Psoas muscle (tissue), 8 donors: ENCODE data around the gene KNDC1. TPM values are rescaled to one million over a fixed set of nuclear protein-coding genes. Genes with fewer than 3 reads are reported as not detected.

Experiments used
- ATAC-seq, 4 donors: fragments of 200-7000 bp; cut with Tn5 transposase; one replicate each; pipeline ENCODE4 v1.9.1; 2020; ENCODE audit warnings: moderate library complexity in 3 of 4, mild to moderate bottlenecking in 2 of 4
- DNase-seq, 2 donors: peaks; one replicate each; pipeline ENCODE4 v3.0.0-alpha.2; 2020
- H3K27ac ChIP-seq: fragments of 200-600 bp; one replicate; pipeline ENCODE4 v1.8.0; 2022
- H3K27me3 ChIP-seq, 3 donors: fragments of 200-600 bp in 1 of 3; one replicate each; pipeline versions ENCODE4 v1.6.1 to v1.8.0; 2013 to 2022; ENCODE audit warnings: low read length in 2 of 3, mild to moderate bottlenecking in 2 of 3, moderate library complexity in 1 of 3; ENCODE audit not compliant: insufficient read depth in 3 of 3
- H3K36me3 ChIP-seq, 2 donors: fragments of 200-600 bp in 1 of 2; one replicate each; pipeline versions ENCODE4 v1.6.1 to v1.8.0; 2013 to 2022; ENCODE audit warnings: low read depth in 1 of 2, mild to moderate bottlenecking in 1 of 2, moderate library complexity in 1 of 2; ENCODE audit not compliant: insufficient read depth in 1 of 2
- H3K4me1 ChIP-seq: fragments of 200-600 bp; one replicate; pipeline ENCODE4 v1.8.0; 2022
- H3K4me3 ChIP-seq: fragments of 200-600 bp; one replicate; pipeline ENCODE4 v1.8.0; 2022; ENCODE audit warnings: mild to moderate bottlenecking
- H3K9me3 ChIP-seq: fragments of 200-600 bp; one replicate; pipeline ENCODE4 v1.8.0; 2022
- WGBS, 3 donors: extraction: QIAGEN DNeasy Blood & Tissue Kit; methylation state at CpG; one replicate each; pipeline versions ENCODE4 v1.1.6 to v1.1.7; 2013; 5-methylcytosine and 5-hydroxymethylcytosine counted together
- intact Hi-C, 2 donors: fragments of 100-400 bp; cut with DNase I; formaldehyde crosslinking; loops; one replicate each; pipeline versions ENCODE4 v1.11.0 to v1.14.2; 2022
- polyA plus RNA-seq, 3 donors: library from polyadenylated mRNA; stranded (reverse); fragments of 200-250 nt; gene quantifications; one replicate each; pipeline ENCODE4 v1.2.3, GENCODE V29; 2013
- total RNA-seq, 4 donors: library from RNA; stranded (reverse); fragmentation: NEBNext Ultra II Directional in 2 of 4; extraction: Animal tissue kit (Norgen Biotek cat#: 25700) in 2 of 4; gene quantifications; one replicate each; pipeline versions ENCODE4 v1.2.1 to v1.2.4, GENCODE V29; 2021 to 2023
- TF ChIP-seq, protein P1 (sequence below): fragments of 200-600 bp; IDR thresholded peaks from one replicate; pipeline ENCODE4 v1.8.0; 2022; ENCODE audit warnings: antibody characterized with exemption
- donor health status: healthy with polysubstance abuse.
- donor health status: DM: no; HTN: no; CAD: no; lungs with moderate emphysema.
- donor health status: Bipolar disorder and iron deficiency.
- donor health status: healthy.
- donor health status: DM: yes; HTN: yes; CAD: no.
- donor health status: DM: no; HTN: no; CAD: no.
- donor health status: DM: no; HTN: no; CAD: no.
- donor health status: DM: yes; HTN: yes; CAD: no.

The KNDC1 gene
- total and polyA plus RNA-seq, 7 donors, result under 0.01 to 0.10 (median 0.01) TPM; not detected in 4

DNA sequence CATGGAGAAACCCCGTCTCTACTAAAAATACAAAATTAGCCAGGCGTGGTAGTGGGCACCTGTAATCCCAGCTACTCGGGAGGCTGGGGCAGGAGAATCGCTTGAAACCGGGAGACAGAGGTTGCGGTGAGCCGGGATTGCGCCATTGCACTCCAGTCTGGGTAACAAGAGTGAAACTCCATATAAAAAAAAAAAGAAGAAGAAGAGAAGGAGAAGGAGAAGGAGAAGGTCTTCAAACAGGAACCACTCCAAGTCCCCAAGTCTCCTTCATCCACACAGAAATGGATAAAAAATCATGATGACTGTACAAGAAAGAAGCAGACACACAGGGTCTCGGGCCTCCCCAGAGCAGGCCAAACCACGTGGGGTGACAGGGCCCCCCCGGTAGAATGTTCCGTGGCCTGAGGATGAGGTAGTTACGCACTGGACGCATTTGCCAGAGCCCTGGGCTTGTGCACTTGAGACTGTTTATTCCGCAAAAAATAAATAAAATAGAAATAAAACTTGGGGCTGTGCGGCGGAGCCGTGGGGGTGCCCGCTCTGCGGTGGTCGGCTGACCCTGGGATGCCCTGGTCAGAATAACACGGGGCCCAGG lies 93.4 kb downstream of the KNDC1 start:
- Histone ChIP-seq H3K36me3 (no peaks in the 10 kb centered on the region), H3K4me1 (peaks cover 9% of the 10 kb centered on the region), H3K9me3 (no peaks in the 10 kb centered on the region), H3K27me3 (peaks cover 0 to 15% (median 3%) of the 10 kb centered on the region in 3 donors), H3K27ac (no peak overlapping the region), H3K4me3 (no peak overlapping the region)
- no peak for DNase-seq
- WGBS, 3 donors, result 84 to 91% (median 90%) methylated on average over 22 of the region's 22 CpGs
- no peak for ATAC-seq
- intact Hi-C loops, result no loop called here
- TF ChIP-seq, protein P1, sequence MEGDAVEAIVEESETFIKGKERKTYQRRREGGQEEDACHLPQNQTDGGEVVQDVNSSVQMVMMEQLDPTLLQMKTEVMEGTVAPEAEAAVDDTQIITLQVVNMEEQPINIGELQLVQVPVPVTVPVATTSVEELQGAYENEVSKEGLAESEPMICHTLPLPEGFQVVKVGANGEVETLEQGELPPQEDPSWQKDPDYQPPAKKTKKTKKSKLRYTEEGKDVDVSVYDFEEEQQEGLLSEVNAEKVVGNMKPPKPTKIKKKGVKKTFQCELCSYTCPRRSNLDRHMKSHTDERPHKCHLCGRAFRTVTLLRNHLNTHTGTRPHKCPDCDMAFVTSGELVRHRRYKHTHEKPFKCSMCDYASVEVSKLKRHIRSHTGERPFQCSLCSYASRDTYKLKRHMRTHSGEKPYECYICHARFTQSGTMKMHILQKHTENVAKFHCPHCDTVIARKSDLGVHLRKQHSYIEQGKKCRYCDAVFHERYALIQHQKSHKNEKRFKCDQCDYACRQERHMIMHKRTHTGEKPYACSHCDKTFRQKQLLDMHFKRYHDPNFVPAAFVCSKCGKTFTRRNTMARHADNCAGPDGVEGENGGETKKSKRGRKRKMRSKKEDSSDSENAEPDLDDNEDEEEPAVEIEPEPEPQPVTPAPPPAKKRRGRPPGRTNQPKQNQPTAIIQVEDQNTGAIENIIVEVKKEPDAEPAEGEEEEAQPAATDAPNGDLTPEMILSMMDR, result no peak

DNA sequence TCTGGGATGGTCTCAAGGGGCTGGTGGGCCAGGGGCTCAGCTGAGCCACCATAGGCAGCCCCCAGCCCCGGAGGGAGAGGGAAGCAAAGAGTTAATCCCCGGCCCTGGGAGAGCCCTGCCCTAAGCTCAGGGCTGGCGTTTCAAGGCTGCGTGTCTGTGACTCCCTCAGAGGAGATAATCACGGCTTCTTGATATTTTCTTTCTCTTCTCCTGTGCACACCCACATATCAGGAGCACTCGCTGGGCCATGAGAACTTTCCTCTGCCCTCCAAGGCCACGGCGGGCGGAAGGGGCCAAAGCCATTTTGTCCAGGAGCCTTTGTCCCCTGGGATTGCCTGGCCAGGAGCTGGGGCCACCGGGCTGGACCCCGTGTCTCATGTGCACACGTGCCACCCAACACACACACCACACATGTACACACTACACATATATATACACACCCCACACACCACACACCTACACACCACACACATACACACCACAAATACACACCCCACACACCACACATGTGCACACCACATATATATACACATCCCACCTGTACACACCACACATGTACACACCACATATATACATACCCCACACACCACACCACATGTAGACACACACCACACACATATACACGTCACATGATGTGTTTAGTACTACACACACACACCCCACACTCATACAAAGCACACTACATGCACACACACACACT lies 94.6 kb downstream of the KNDC1 start:
- intact Hi-C loops, result no loop called here
- H3K4me3 ChIP-seq, result no peak overlapping the region
- peaks cover 9% of the 10 kb centered on the region for H3K4me1 ChIP-seq
- 43 to 62% (median 47%) methylated on average over 13 of the region's 13 CpGs for WGBS, 3 donors
- H3K27ac ChIP-seq, result no peak overlapping the region
- H3K36me3 ChIP-seq, result no peaks in the 10 kb centered on the region
- H3K27me3 ChIP-seq, result peaks cover 0 to 8% (median 0%) of the 10 kb centered on the region in 3 donors
- TF ChIP-seq, protein P1, result no peak
- no peaks in the 10 kb centered on the region for H3K9me3 ChIP-seq
- no peak for DNase-seq
- no peak for ATAC-seq

DNA sequence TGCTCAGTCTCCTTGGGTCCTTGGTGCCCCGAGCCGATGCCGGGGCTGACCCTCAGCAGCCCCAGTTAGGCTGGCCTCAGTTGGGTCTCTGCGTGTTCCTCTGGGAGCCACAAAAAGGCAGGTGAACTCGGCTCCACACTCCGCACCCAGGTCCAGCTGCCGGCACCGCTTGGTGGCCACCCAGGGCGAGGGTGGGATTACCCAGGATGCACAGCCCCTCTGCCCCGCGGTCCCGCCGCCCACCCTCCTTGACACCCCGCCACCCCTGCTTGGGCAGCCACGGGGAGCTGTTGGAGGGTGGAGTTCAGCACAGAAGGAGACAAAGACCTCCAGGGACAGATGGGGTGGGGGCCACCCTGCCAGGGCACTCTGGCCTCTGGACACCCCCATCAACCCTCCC lies 95.3 kb downstream of the KNDC1 start:
- Histone ChIP-seq H3K9me3 (no peaks in the 10 kb centered on the region), H3K27me3 (peaks cover 0 to 2% (median 0%) of the 10 kb centered on the region in 3 donors), H3K4me1 (peaks cover 9% of the 10 kb centered on the region), H3K4me3 (no peak overlapping the region), H3K27ac (no peak overlapping the region), H3K36me3 (no peaks in the 10 kb centered on the region)
- ATAC-seq (no peak), DNase-seq (no peak)
- 78 to 87% (median 83%) methylated on average over 15 of the region's 15 CpGs for WGBS, 3 donors
- intact Hi-C loops, result no loop called here
- TF ChIP-seq, protein P1, result no peak

DNA sequence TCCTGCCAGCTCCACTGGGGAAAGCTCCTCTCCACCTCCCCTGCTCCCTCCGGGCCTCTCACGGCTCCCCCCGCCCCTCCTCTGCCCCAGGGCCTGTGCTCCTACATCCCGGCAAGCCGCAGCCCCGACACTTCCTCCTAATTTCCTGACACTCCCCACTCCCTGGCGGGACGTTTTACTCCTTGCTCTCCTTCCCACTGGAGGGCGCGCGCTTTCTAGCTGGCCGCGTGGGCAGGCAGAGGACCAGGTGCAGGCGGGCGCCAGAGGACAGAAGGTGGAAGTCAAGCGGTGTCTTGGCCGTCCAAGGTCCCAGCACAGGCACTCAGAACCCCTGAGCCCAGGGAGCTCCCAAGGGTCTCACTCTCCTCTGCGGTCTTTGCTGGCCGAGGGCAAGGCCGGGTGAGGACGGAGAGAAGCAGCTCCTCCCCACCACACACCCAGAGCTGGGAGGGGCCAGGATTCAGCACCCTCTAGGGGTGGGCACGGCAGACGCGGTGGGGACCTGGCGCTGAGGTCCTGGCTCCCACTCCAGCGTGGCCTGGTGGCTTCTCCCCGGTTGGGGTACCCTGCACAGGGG lies 97.6 kb downstream of the KNDC1 start:
- peak overlapping the region; percentile 47 for H3K4me3 ChIP-seq
- no peak overlapping the region for H3K27ac ChIP-seq
- peaks cover 15% of the 10 kb centered on the region for H3K4me1 ChIP-seq
- ATAC-seq (peak in 3 of 4 donors; percentile 21 to 40 (median 35)), DNase-seq (peak; percentile 63 to 75)
- TF ChIP-seq, protein P1, result peak; percentile 30
- intact Hi-C loops, result no loop called here
- H3K9me3 ChIP-seq, result no peaks in the 10 kb centered on the region
- H3K27me3 ChIP-seq, result no peaks in the 10 kb centered on the region
- no peaks in the 10 kb centered on the region for H3K36me3 ChIP-seq
- 5 to 10% (median 7%) methylated on average over 21 to 27 of the region's 27 CpGs for WGBS, 3 donors
